ENCODE measurements around the gene RASGRF1.

GRCh38 chr15:79035814-79036213 lies 54.8 kb downstream of the RASGRF1 start:
- TF ChIP-seq CTCF (conservative IDR thresholded peaks at IDR 0.05) (no peak), ZFX (IDR thresholded peaks at IDR 0.05) (no peak)

Data from C4-2B (cell line).